B cell (primary cell): ENCODE data around the gene MYO1B. TPM values are rescaled to one million over a fixed set of nuclear protein-coding genes. Genes with fewer than 3 reads are reported as not detected.

Source experiments
- ATAC-seq: fragments of 200-7000 bp; cut with Tn5 transposase; one replicate; pipeline ENCODE4 v1.10.0; 2021; ENCODE audit warnings: low read depth, mild to moderate bottlenecking, moderate number of reproducible peaks, moderate library complexity
- CTCF ChIA-PET: fragments of 350-600 bp; sonication (Branson Sonifier 250); formaldehyde crosslinking; loops from one replicate; lab custom pipeline; 2021; ENCODE audit warnings: antibody characterized with exemption, inconsistent platforms; lab: Charles Lee
- POLR2A ChIA-PET: fragments of 350-600 bp; sonication (Branson Sonifier 250); formaldehyde crosslinking; loops from one replicate; lab custom pipeline; 2021; ENCODE audit warnings: antibody characterized with exemption; lab: Charles Lee
- DNase-seq: peaks from one replicate; pipeline ENCODE4 v3.0.0; 2013
- H2AFZ ChIP-seq: 2 replicates; pipeline ENCODE4 v1.6.1; 2012; ENCODE audit warnings: mild to moderate bottlenecking, low read depth, low read length; ENCODE audit not compliant: insufficient read depth, poor library complexity, severe bottlenecking
- H3K27ac ChIP-seq, 2 donors: 1 replicate in 1 of 2; 2 replicates in 1 of 2; pipeline ENCODE4 v1.5.1; 2012 to 2013; ENCODE audit warnings: low read length in 2 of 2, mild to moderate bottlenecking in 2 of 2, moderate library complexity in 1 of 2
- H3K27me3 ChIP-seq, 4 experiments: fragments of 200-600 bp in 1 of 4; sonication (generic) in 1 of 4; replicated peaks in 1 of 4; 1 replicate in 2 of 4; 2 replicates in 2 of 4; pipeline versions ENCODE4 v1.6.1 to v1.7.0; 2013 to 2016; ENCODE audit warnings: low read length in 3 of 4, mild to moderate bottlenecking in 2 of 4, mixed read lengths in 1 of 4, moderate library complexity in 1 of 4; ENCODE audit not compliant: insufficient read depth in 4 of 4, control insufficient read depth in 3 of 4; ENCODE audit errors: control extremely low read depth in 1 of 4
- H3K36me3 ChIP-seq, 2 experiments: replicated peaks in 1 of 2; 1 replicate in 1 of 2; 2 replicates in 1 of 2; pipeline versions ENCODE4 v1.6.1 to v1.7.1; 2013; ENCODE audit warnings: low read length in 1 of 2; ENCODE audit not compliant: insufficient read depth in 2 of 2, control insufficient read depth in 1 of 2; ENCODE audit errors: control extremely low read depth in 1 of 2, extremely low read depth in 1 of 2
- H3K4me1 ChIP-seq, 2 donors: fragments of 200-600 bp in 1 of 2; sonication (generic) in 1 of 2; 1 replicate in 1 of 2; 2 replicates in 1 of 2; pipeline versions ENCODE4 v1.5.1 to v1.6.1; 2013 to 2017; ENCODE audit warnings: low read length in 2 of 2; ENCODE audit not compliant: control insufficient read depth in 2 of 2, insufficient read depth in 2 of 2
- H3K4me2 ChIP-seq: replicated peaks from 2 replicates; pipeline ENCODE3; 2012; ENCODE audit warnings: mild to moderate bottlenecking, low read depth, low read length; ENCODE audit not compliant: poor library complexity, severe bottlenecking
- H3K4me3 ChIP-seq, 5 experiments: fragments of 200-600 bp in 1 of 5; sonication (generic) in 1 of 5; 1 replicate in 3 of 5; 2 replicates in 2 of 5; pipeline versions ENCODE4 v1.5.1 to v1.7.0; 2011 to 2016; ENCODE audit warnings: low read length in 4 of 5, mild to moderate bottlenecking in 4 of 5, low read depth in 2 of 5, control low read depth in 1 of 5, moderate library complexity in 1 of 5; ENCODE audit not compliant: insufficient read depth in 1 of 5; ENCODE audit errors: control extremely low read depth in 1 of 5, extremely low read depth in 1 of 5
- H3K79me2 ChIP-seq: fragments of 200-600 bp; sonication (generic); one replicate; pipeline ENCODE4 v1.6.0; 2016; ENCODE audit warnings: low read length; ENCODE audit not compliant: control insufficient read depth, insufficient read depth
- H3K9ac ChIP-seq: fragments of 200-600 bp; sonication (generic); 2 replicates; pipeline ENCODE4 v1.6.1; 2017; ENCODE audit warnings: mild to moderate bottlenecking, low read length, moderate library complexity
- H3K9me3 ChIP-seq, 3 donors: one replicate each; pipeline versions ENCODE4 v1.6.1 to v1.7.1; 2013; ENCODE audit warnings: low read length in 2 of 3; ENCODE audit not compliant: control insufficient read depth in 2 of 3, insufficient read depth in 1 of 3; ENCODE audit errors: control extremely low read depth in 1 of 3
- H4K20me1 ChIP-seq: 2 replicates; pipeline ENCODE4 v1.6.0; 2012; ENCODE audit warnings: mild to moderate bottlenecking, low read length; ENCODE audit not compliant: insufficient read depth, control insufficient read depth, poor library complexity, severe bottlenecking
- H3K27ac Mint-ChIP-seq: one replicate; pipeline ENCODE4 v1.8.0; 2021; ENCODE audit warnings: mixed read lengths
- H3K27me3 Mint-ChIP-seq: one replicate; pipeline ENCODE4 v1.8.0; 2021; ENCODE audit warnings: mixed read lengths
- H3K4me1 Mint-ChIP-seq: one replicate; pipeline ENCODE4 v1.8.0; 2021; ENCODE audit warnings: mixed read lengths
- H3K4me3 Mint-ChIP-seq: one replicate; pipeline ENCODE4 v1.8.0; 2021; ENCODE audit warnings: mixed read lengths
- H3K9me3 Mint-ChIP-seq: one replicate; pipeline ENCODE4 v1.8.0; 2022; ENCODE audit warnings: mixed read lengths; ENCODE audit not compliant: insufficient read depth
- EZH2 ChIP-seq: IDR thresholded peaks from 2 replicates; pipeline ENCODE4 v1.6.1; 2012; ENCODE audit warnings: borderline replicate concordance, low read depth, mild to moderate bottlenecking, moderate library complexity, low read length; ENCODE audit not compliant: insufficient read depth, poor library complexity, severe bottlenecking
- WGBS: methylation state at CpG from one replicate; pipeline ENCODE4 v1.1.5; 2013; ENCODE audit warnings: missing lambda C conversion rate; ENCODE audit not compliant: insufficient coverage; 5-methylcytosine and 5-hydroxymethylcytosine counted together
- intact Hi-C: fragments of 100-400 bp; cut with micrococcal nuclease; formaldehyde crosslinking; loops from one replicate; pipeline ENCODE4 v1.10.0; 2022
- polyA plus RNA-seq: library from polyadenylated mRNA; depleted of rRNA; stranded (reverse); fragments of >200 nt; gene quantifications from 2 replicates; pipeline ENCODE4 v1.2.3, GENCODE V29; 2012
- total RNA-seq, 2 donors: library from RNA; stranded (reverse); fragments of 120-200 nt in 1 of 2; gene quantifications; 1 replicate in 1 of 2; 2 replicates in 1 of 2; pipeline versions ENCODE4 v1.2.3 to v1.2.4, GENCODE V29; 2013 to 2022
- TF ChIP-seq, protein P1 (sequence below): fragments of 200-600 bp; IDR thresholded peaks from one replicate; pipeline ENCODE4 v1.8.0; 2022; ENCODE audit warnings: antibody characterized with exemption, mild to moderate bottlenecking

Gene MYO1B
- total and polyA plus RNA-seq, 2 donors (not counting 1 experiment from before 2014, with no cell fraction given) = 0.67 to 4.4 TPM

DNA sequence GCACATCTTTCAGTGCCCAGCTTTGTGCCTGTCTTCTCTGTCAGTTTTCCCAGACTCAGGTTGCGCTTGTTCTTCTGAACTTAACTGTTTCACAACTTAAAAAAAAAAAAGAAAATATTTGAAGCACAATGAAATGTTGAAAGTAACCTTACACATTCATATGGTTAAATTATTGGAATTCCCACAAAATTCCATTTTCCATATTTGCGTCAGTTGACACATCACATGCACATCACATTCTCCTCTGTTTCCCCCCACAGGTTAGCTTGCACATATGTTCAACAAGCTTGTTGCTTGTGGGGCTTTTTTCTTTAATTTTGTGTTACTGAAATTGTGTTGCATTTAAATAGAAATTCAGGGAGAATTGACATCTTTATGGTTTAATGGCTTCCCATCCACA is 8.3 kb downstream of the MYO1B start:
- H3K27ac ChIP-seq = no peak overlapping the region
- H3K4me2 ChIP-seq = no peak overlapping the region
- peaks cover 28% of the 10 kb centered on the region for H3K79me2 ChIP-seq
- no peak overlapping the region for H2AFZ ChIP-seq
- Mint-ChIP-seq H3K27ac (no peak overlapping the region), H3K27me3 (no peaks in the 10 kb centered on the region), H3K4me3 (no peak overlapping the region), H3K9me3 (no peaks in the 10 kb centered on the region), H3K4me1 (peaks cover 1% of the 10 kb centered on the region)
- H3K4me3 ChIP-seq = no peak overlapping the region
- TF ChIP-seq, protein P1, sequence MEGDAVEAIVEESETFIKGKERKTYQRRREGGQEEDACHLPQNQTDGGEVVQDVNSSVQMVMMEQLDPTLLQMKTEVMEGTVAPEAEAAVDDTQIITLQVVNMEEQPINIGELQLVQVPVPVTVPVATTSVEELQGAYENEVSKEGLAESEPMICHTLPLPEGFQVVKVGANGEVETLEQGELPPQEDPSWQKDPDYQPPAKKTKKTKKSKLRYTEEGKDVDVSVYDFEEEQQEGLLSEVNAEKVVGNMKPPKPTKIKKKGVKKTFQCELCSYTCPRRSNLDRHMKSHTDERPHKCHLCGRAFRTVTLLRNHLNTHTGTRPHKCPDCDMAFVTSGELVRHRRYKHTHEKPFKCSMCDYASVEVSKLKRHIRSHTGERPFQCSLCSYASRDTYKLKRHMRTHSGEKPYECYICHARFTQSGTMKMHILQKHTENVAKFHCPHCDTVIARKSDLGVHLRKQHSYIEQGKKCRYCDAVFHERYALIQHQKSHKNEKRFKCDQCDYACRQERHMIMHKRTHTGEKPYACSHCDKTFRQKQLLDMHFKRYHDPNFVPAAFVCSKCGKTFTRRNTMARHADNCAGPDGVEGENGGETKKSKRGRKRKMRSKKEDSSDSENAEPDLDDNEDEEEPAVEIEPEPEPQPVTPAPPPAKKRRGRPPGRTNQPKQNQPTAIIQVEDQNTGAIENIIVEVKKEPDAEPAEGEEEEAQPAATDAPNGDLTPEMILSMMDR = no peak
- no peak for TF ChIP-seq EZH2
- H4K20me1 ChIP-seq = peaks cover under 1% of the 10 kb centered on the region
- POLR2A ChIA-PET = no interaction called here
- CTCF ChIA-PET = interaction anchor here (0.6 kb wide), 2 partner anchors 50 to 69 kb away, joined by 4 read pairs; no protein-coding TSS in a partner anchor
- intact Hi-C loops = no loop called here
- H3K27me3 ChIP-seq = no peaks in the 10 kb centered on the region
- no peaks in the 10 kb centered on the region for H3K9me3 ChIP-seq
- DNase-seq = no peak
- H3K4me1 ChIP-seq = peaks cover 0 to 6% of the 10 kb centered on the region in 2 donors
- ATAC-seq = no peak
- H3K9ac ChIP-seq = no peak overlapping the region
- no peaks in the 10 kb centered on the region for H3K36me3 ChIP-seq
- WGBS = no CpG with 5 or more reads among the region's 2 CpGs

DNA sequence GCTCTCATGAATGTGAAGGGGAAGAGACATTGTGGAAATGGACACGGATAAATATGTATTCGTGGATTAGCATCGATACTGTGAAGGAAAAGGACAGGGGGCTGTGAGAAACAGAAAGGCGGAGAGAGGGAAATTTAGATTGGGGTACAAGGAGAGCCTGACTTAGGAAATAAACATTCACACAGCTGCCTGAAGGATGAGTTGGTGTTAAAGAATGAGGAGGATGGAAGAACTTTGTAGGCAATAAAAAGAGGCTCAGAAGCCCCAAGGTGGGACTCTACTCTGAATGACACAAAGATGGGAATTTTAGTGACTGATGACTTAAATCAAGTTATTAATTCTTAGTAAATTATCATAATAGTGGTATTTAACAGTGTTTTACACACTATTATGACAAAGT is 10.1 kb downstream of the MYO1B start:
- Histone ChIP-seq H3K79me2 (peaks cover 42% of the 10 kb centered on the region), H3K4me2 (no peak overlapping the region), H3K36me3 (no peaks in the 10 kb centered on the region), H3K4me3 (no peak overlapping the region), H2AFZ (no peak overlapping the region), H3K9me3 (no peaks in the 10 kb centered on the region), H3K4me1 (peaks cover 0 to 6% of the 10 kb centered on the region in 2 donors), H3K27ac (no peak overlapping the region), H3K9ac (no peak overlapping the region), H3K27me3 (no peaks in the 10 kb centered on the region), H4K20me1 (peaks cover 7% of the 10 kb centered on the region)
- Mint-ChIP-seq H3K27ac (no peak overlapping the region), H3K4me3 (no peak overlapping the region), H3K9me3 (no peaks in the 10 kb centered on the region), H3K27me3 (no peaks in the 10 kb centered on the region), H3K4me1 (peaks cover 1% of the 10 kb centered on the region)
- no peak for DNase-seq
- intact Hi-C loops = no loop called here
- POLR2A ChIA-PET = no interaction called here
- ATAC-seq = no peak
- TF ChIP-seq, protein P1 = no peak
- TF ChIP-seq EZH2 = no peak
- CTCF ChIA-PET = no interaction called here
- WGBS = 93% methylated on average over 4 of the region's 4 CpGs
